ENCODE measurements around the gene ZNF445. TPM values are rescaled to one million over a fixed set of nuclear protein-coding genes. Genes with fewer than 3 reads are reported as not detected.
A peak's percentile ranks its signal among the peaks of the same experiment; 100 is the strongest.
"Not testable (repeated sequence)": the region's sequence is repeated elsewhere in the genome, so short reads cannot be mapped to it uniquely, and the experiment has no call there.

ZNF445 gene
- total RNA-seq, 2 donors from 2014 or later, result 18.4 to 21.6 TPM

GRCh38 chr3:44503178-44503577 is 25.7 kb upstream of the ZNF445 start:
- not testable (repeated sequence) for H3K4me3 Mint-ChIP-seq; H3K27ac Mint-ChIP-seq; H3K27me3 Mint-ChIP-seq (ENCODE audit: low read depth); ATAC-seq (replicated peaks in 1 of 2); DNase-seq
- H3K9me3 Mint-ChIP-seq, result peaks cover 29 to 32% of the 10 kb centered on the region in 2 donors
- H3K36me3 Mint-ChIP-seq (ENCODE audit: insufficient read depth in 2 of 2), result peaks cover 45 to 70% of the 10 kb centered on the region in 2 donors
- peaks cover 12% of the 10 kb centered on the region for H3K4me1 Mint-ChIP-seq (ENCODE audit: low read depth)

GRCh38 chr3:44501971-44502370 is 24.5 kb upstream of the ZNF445 start:
- no peak for ATAC-seq (replicated peaks in 1 of 2)
- H3K9me3 Mint-ChIP-seq, result peaks cover 33% of the 10 kb centered on the region in 2 donors

GRCh38 chr3:44499899-44500168 is 22.4 kb upstream of the ZNF445 start:
- not testable (repeated sequence) for H3K4me1 Mint-ChIP-seq (ENCODE audit: low read depth); ATAC-seq (replicated peaks in 1 of 2); H3K4me3 Mint-ChIP-seq; H3K27me3 Mint-ChIP-seq (ENCODE audit: low read depth); DNase-seq; H3K27ac Mint-ChIP-seq
- peaks cover 50 to 68% of the 10 kb centered on the region in 2 donors for H3K36me3 Mint-ChIP-seq (ENCODE audit: insufficient read depth in 2 of 2)
- peaks cover 29 to 38% of the 10 kb centered on the region in 2 donors for H3K9me3 Mint-ChIP-seq

More at GRCh38 chr3:44501971-44502370, 24.5 kb upstream of the ZNF445 start:
- Mint-ChIP-seq H3K4me1 (ENCODE audit: low read depth) (peaks cover 10% of the 10 kb centered on the region), H3K36me3 (ENCODE audit: insufficient read depth in 2 of 2) (peaks cover 50 to 77% of the 10 kb centered on the region in 2 donors), H3K27ac (no peak overlapping the region), H3K4me3 (no peak overlapping the region), H3K27me3 (ENCODE audit: low read depth) (no peaks in the 10 kb centered on the region)
- DNase-seq, result no peak

GRCh38 chr3:44499149-44499898 is 21.9 kb upstream of the ZNF445 start:
- no peak overlapping the region for H3K4me3 Mint-ChIP-seq
- H3K27me3 Mint-ChIP-seq (ENCODE audit: low read depth), result no peaks in the 10 kb centered on the region
- H3K9me3 Mint-ChIP-seq, result peaks cover 29 to 38% of the 10 kb centered on the region in 2 donors
- no peak overlapping the region for H3K27ac Mint-ChIP-seq
- ATAC-seq (replicated peaks in 1 of 2) (no peak), DNase-seq (no peak)
- H3K36me3 Mint-ChIP-seq (ENCODE audit: insufficient read depth in 2 of 2), result peaks cover 50 to 72% of the 10 kb centered on the region in 2 donors
- no peaks in the 10 kb centered on the region for H3K4me1 Mint-ChIP-seq (ENCODE audit: low read depth)

GRCh38 chr3:44495636-44496415 is 18.4 kb upstream of the ZNF445 start:
- peaks cover 44 to 58% of the 10 kb centered on the region in 2 donors for H3K36me3 Mint-ChIP-seq (ENCODE audit: insufficient read depth in 2 of 2)
- no peak overlapping the region for H3K27ac Mint-ChIP-seq
- DNase-seq, result no peak
- H3K4me1 Mint-ChIP-seq (ENCODE audit: low read depth), result no peaks in the 10 kb centered on the region
- H3K9me3 Mint-ChIP-seq, result peaks cover 15 to 26% of the 10 kb centered on the region in 2 donors
- ATAC-seq (replicated peaks in 1 of 2), result no peak
- H3K27me3 Mint-ChIP-seq (ENCODE audit: low read depth), result no peaks in the 10 kb centered on the region
- H3K4me3 Mint-ChIP-seq, result no peak overlapping the region

GRCh38 chr3:44492496-44492895 is 15.0 kb upstream of the ZNF445 start:
- ATAC-seq (replicated peaks in 1 of 2) (no peak), DNase-seq (no peak)
- H3K4me3 Mint-ChIP-seq, result no peak overlapping the region
- H3K36me3 Mint-ChIP-seq (ENCODE audit: insufficient read depth in 2 of 2), result peaks cover 21 to 37% of the 10 kb centered on the region in 2 donors
- no peaks in the 10 kb centered on the region for H3K4me1 Mint-ChIP-seq (ENCODE audit: low read depth)
- H3K9me3 Mint-ChIP-seq, result peaks cover 8 to 17% of the 10 kb centered on the region in 2 donors
- H3K27me3 Mint-ChIP-seq (ENCODE audit: low read depth), result no peaks in the 10 kb centered on the region
- no peak overlapping the region for H3K27ac Mint-ChIP-seq

GRCh38 chr3:44482721-44483120 is 5.3 kb upstream of the ZNF445 start:
- Mint-ChIP-seq H3K4me1 (ENCODE audit: low read depth) (peaks cover 6% of the 10 kb centered on the region), H3K4me3 (no peak overlapping the region), H3K9me3 (peaks cover 1 to 6% of the 10 kb centered on the region in 2 donors), H3K36me3 (ENCODE audit: insufficient read depth in 2 of 2) (peaks cover 0 to 3% of the 10 kb centered on the region in 2 donors), H3K27ac (no peak overlapping the region), H3K27me3 (ENCODE audit: low read depth) (no peaks in the 10 kb centered on the region)
- ATAC-seq (replicated peaks in 1 of 2) (no peak), DNase-seq (no peak)

GRCh38 chr3:44478606-44479094 is 1.2 kb upstream of the ZNF445 start:
- Mint-ChIP-seq H3K4me3 (no peak overlapping the region), H3K36me3 (ENCODE audit: insufficient read depth in 2 of 2) (peaks cover 0 to 1% of the 10 kb centered on the region in 2 donors), H3K4me1 (ENCODE audit: low read depth) (peaks cover 34% of the 10 kb centered on the region), H3K27ac (no peak overlapping the region), H3K9me3 (no peaks in the 10 kb centered on the region), H3K27me3 (ENCODE audit: low read depth) (no peaks in the 10 kb centered on the region)
- ATAC-seq (replicated peaks in 1 of 2) (no peak), DNase-seq (no peak)

GRCh38 chr3:44478055-44478468 is 592 bp upstream of the ZNF445 start:
- ATAC-seq (replicated peaks in 1 of 2), result no peak
- DNase-seq, result no peak
- Mint-ChIP-seq H3K9me3 (no peaks in the 10 kb centered on the region), H3K27me3 (ENCODE audit: low read depth) (no peaks in the 10 kb centered on the region), H3K4me3 (peak overlapping the region; percentile 91 to 94), H3K4me1 (ENCODE audit: low read depth) (peaks cover 34% of the 10 kb centered on the region), H3K27ac (peak overlapping the region; percentile 90), H3K36me3 (ENCODE audit: insufficient read depth in 2 of 2) (peaks cover 0 to 1% of the 10 kb centered on the region in 2 donors)

- H3K4me1 Mint-ChIP-seq (ENCODE audit: low read depth), result peaks cover 35% of the 10 kb centered on the region
- no peaks in the 10 kb centered on the region for H3K9me3 Mint-ChIP-seq
- H3K36me3 Mint-ChIP-seq (ENCODE audit: insufficient read depth in 2 of 2), result peaks cover 0 to 1% of the 10 kb centered on the region in 2 donors
- no peak for DNase-seq
- no peaks in the 10 kb centered on the region for H3K27me3 Mint-ChIP-seq (ENCODE audit: low read depth)
- peak overlapping the region; percentile 90 to 93 for H3K4me3 Mint-ChIP-seq
- peak overlapping the region; percentile 82 for H3K27ac Mint-ChIP-seq
- ATAC-seq (replicated peaks in 1 of 2), result no peak
Observed at GRCh38 chr3:44476963-44477311, 533 bp downstream of the ZNF445 start.

GRCh38 chr3:44476181-44476611 is 1.3 kb downstream of the ZNF445 start:
- peaks cover 0 to 1% of the 10 kb centered on the region in 2 donors for H3K36me3 Mint-ChIP-seq (ENCODE audit: insufficient read depth in 2 of 2)
- H3K27me3 Mint-ChIP-seq (ENCODE audit: low read depth), result no peaks in the 10 kb centered on the region
- no peak for DNase-seq
- H3K4me1 Mint-ChIP-seq (ENCODE audit: low read depth), result peaks cover 42% of the 10 kb centered on the region
- H3K9me3 Mint-ChIP-seq, result no peaks in the 10 kb centered on the region
- H3K27ac Mint-ChIP-seq, result peak overlapping the region; percentile 49
- no peak for ATAC-seq (replicated peaks in 1 of 2)
- H3K4me3 Mint-ChIP-seq, result peak overlapping the region; percentile 90 to 93

GRCh38 chr3:44474886-44475285 is 2.6 kb downstream of the ZNF445 start:
- not testable (repeated sequence) for ATAC-seq (replicated peaks in 1 of 2); H3K36me3 Mint-ChIP-seq (ENCODE audit: insufficient read depth in 2 of 2); H3K27ac Mint-ChIP-seq; DNase-seq; H3K9me3 Mint-ChIP-seq; H3K27me3 Mint-ChIP-seq (ENCODE audit: low read depth)
- peaks cover 42% of the 10 kb centered on the region for H3K4me1 Mint-ChIP-seq (ENCODE audit: low read depth)
- peak overlapping the region in 1 of 2 donors; percentile 31 for H3K4me3 Mint-ChIP-seq

GRCh38 chr3:44470430-44470829 is 7.0 kb downstream of the ZNF445 start:
- Mint-ChIP-seq H3K4me3 (no peak overlapping the region), H3K36me3 (ENCODE audit: insufficient read depth in 2 of 2) (peaks cover 3 to 6% of the 10 kb centered on the region in 2 donors), H3K27me3 (ENCODE audit: low read depth) (no peaks in the 10 kb centered on the region), H3K9me3 (no peaks in the 10 kb centered on the region), H3K4me1 (ENCODE audit: low read depth) (peaks cover 41% of the 10 kb centered on the region), H3K27ac (peak overlapping the region; percentile 6)
- ATAC-seq (replicated peaks in 1 of 2) (no peak), DNase-seq (no peak)

Measured in activated T-cell treated with anti-CD3 and anti-CD28 coated beads, Interleukin-2, amount 50 U/mL, for 72 hours (primary cell).